ENCODE measurements around the gene TRAPPC8. TPM values are rescaled to one million over a fixed set of nuclear protein-coding genes. Genes with fewer than 3 reads are reported as not detected.

The TRAPPC8 gene
- total RNA-seq, 1 experiment from 2014 or later = 37.9 TPM

DNA sequence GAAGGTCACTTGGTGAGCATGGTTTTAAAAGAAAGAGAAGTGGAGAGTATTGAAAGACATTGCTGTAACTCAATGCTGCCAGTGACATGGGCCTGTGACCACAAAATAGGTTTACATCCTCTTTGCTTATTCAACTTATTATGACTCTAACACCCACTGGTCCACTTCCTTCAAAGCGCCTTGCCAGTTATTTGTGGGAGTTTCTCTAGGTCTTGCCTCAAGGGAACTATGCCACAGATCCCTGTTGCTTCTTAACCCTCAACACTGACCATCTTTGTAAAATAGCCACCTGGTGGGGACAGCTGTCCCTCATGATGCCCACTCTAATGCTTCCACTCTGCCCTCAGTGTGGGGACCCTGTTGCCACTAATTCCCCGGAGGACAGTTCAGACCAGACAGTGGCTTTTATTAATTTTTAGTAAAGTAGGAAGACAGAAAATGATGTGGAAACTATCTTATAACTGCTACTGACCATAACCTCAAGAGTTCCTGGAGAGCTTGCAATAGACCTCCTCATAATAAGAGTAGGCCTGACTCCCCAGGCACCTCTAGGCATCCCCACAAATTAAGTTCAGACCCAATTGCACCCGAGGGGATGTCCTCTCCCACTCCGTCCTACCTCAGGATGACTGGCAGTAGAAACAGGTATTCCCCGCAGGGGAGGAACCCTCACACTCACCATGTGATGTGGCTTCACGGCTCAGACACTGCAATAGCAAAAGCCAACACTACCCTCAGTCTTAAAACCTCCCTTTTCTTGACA is 150.9 kb downstream of the TRAPPC8 start:
- no TSS peak for BruUV-seq (replicated peaks)
- H3K27me3 ChIP-seq (replicated peaks; ENCODE audit: insufficient read depth, low read depth, low read length, poor library complexity) = no peaks in the 10 kb centered on the region
- H3K4me1 ChIP-seq (ENCODE audit: insufficient read depth, low read length, poor library complexity, severe bottlenecking) = no peaks in the 10 kb centered on the region
- no peak for DNase-seq (ENCODE audit: low spot score)
- intact Hi-C loops (cut with micrococcal nuclease; ENCODE audit: unreplicated experiment) = no loop called here
- CTCF ChIA-PET = no interaction called here
- H3K9me3 ChIP-seq (ENCODE audit: low read depth, low read length, poor library complexity, severe bottlenecking) = no peaks in the 10 kb centered on the region
- no peak overlapping the region for H3K27ac ChIP-seq (ENCODE audit: low read depth, low read length, poor library complexity, severe bottlenecking)
- POLR2A ChIA-PET (ENCODE audit: low non-redundant PET) = no interaction called here
- no peaks in the 10 kb centered on the region for H3K36me3 ChIP-seq (ENCODE audit: insufficient read depth, low read length, poor library complexity, severe bottlenecking)
- TF ChIP-seq, protein P1, sequence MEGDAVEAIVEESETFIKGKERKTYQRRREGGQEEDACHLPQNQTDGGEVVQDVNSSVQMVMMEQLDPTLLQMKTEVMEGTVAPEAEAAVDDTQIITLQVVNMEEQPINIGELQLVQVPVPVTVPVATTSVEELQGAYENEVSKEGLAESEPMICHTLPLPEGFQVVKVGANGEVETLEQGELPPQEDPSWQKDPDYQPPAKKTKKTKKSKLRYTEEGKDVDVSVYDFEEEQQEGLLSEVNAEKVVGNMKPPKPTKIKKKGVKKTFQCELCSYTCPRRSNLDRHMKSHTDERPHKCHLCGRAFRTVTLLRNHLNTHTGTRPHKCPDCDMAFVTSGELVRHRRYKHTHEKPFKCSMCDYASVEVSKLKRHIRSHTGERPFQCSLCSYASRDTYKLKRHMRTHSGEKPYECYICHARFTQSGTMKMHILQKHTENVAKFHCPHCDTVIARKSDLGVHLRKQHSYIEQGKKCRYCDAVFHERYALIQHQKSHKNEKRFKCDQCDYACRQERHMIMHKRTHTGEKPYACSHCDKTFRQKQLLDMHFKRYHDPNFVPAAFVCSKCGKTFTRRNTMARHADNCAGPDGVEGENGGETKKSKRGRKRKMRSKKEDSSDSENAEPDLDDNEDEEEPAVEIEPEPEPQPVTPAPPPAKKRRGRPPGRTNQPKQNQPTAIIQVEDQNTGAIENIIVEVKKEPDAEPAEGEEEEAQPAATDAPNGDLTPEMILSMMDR (conservative IDR thresholded peaks at IDR 0.05; ENCODE audit: low read depth, low read length) = no peak
- no peak for TF ChIP-seq EZH2 (IDR thresholded peaks at IDR 0.05; ENCODE audit: borderline replicate concordance, low read depth, low read length, poor library complexity, severe bottlenecking)
- H3K4me3 ChIP-seq (ENCODE audit: low read depth, low read length, poor library complexity, severe bottlenecking) = no peak overlapping the region

DNA sequence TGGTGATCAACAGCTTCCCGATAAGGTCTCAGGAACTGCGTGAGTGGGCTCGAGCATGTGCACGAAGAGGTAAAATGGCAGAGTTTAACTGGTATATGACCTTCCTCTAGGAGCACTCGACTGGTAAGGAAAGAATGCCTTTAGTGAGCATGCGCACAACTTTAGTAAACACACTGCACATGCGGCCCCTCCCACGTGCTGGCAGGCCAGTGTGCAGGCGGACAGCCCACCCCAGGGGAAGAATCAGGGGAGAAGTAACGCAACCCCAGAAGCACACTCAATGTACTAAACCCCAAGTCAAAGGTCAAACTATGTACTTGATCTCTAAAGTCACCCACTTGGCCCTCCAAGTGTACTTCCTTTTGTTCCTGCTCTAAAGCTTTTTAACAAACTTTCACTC is 153.5 kb downstream of the TRAPPC8 start:
- intact Hi-C loops (cut with micrococcal nuclease; ENCODE audit: unreplicated experiment) = no loop called here
- Histone ChIP-seq H3K27me3 (replicated peaks; ENCODE audit: insufficient read depth, low read depth, low read length, poor library complexity) (no peaks in the 10 kb centered on the region), H3K27ac (ENCODE audit: low read depth, low read length, poor library complexity, severe bottlenecking) (no peak overlapping the region), H3K4me1 (ENCODE audit: insufficient read depth, low read length, poor library complexity, severe bottlenecking) (no peaks in the 10 kb centered on the region), H3K9me3 (ENCODE audit: low read depth, low read length, poor library complexity, severe bottlenecking) (no peaks in the 10 kb centered on the region), H3K36me3 (ENCODE audit: insufficient read depth, low read length, poor library complexity, severe bottlenecking) (no peaks in the 10 kb centered on the region), H3K4me3 (ENCODE audit: low read depth, low read length, poor library complexity, severe bottlenecking) (no peak overlapping the region)
- CTCF ChIA-PET = no interaction called here
- no peak for DNase-seq (ENCODE audit: low spot score)
- POLR2A ChIA-PET (ENCODE audit: low non-redundant PET) = no interaction called here
- TF ChIP-seq, protein P1 (conservative IDR thresholded peaks at IDR 0.05; ENCODE audit: low read depth, low read length) = no peak
- TF ChIP-seq EZH2 (IDR thresholded peaks at IDR 0.05; ENCODE audit: borderline replicate concordance, low read depth, low read length, poor library complexity, severe bottlenecking) = no peak
- no TSS peak for BruUV-seq (replicated peaks)

DNA sequence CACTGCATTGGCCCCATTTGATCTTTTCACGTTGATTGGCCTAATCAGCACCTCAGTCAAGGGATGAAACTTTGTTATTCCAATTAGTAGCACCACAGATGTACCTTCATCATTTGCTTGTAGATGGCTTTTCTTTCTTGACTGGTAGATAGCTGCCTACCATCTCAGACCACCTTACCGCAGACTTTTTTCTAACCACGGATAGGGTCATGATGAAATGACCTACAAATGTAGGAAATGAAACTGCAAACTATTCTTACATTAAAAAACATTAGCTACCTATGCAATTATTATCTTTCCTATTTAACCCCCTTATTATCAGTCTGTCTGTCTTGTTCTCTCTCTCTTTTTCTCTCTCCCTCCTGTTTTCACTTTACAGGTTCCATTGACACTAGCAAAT is 159.9 kb downstream of the TRAPPC8 start:
- intact Hi-C loops (cut with micrococcal nuclease; ENCODE audit: unreplicated experiment) = no loop called here
- Histone ChIP-seq H3K36me3 (ENCODE audit: insufficient read depth, low read length, poor library complexity, severe bottlenecking) (no peaks in the 10 kb centered on the region), H3K4me1 (ENCODE audit: insufficient read depth, low read length, poor library complexity, severe bottlenecking) (no peaks in the 10 kb centered on the region), H3K9me3 (ENCODE audit: low read depth, low read length, poor library complexity, severe bottlenecking) (peaks cover 7% of the 10 kb centered on the region), H3K4me3 (ENCODE audit: low read depth, low read length, poor library complexity, severe bottlenecking) (no peak overlapping the region), H3K27me3 (replicated peaks; ENCODE audit: insufficient read depth, low read depth, low read length, poor library complexity) (no peaks in the 10 kb centered on the region), H3K27ac (ENCODE audit: low read depth, low read length, poor library complexity, severe bottlenecking) (no peak overlapping the region)
- ChIA-PET POLR2A (ENCODE audit: low non-redundant PET) (no interaction called here), CTCF (no interaction called here)
- DNase-seq (ENCODE audit: low spot score) = no peak
- TF ChIP-seq, protein P1 (conservative IDR thresholded peaks at IDR 0.05; ENCODE audit: low read depth, low read length) = no peak
- no peak for TF ChIP-seq EZH2 (IDR thresholded peaks at IDR 0.05; ENCODE audit: borderline replicate concordance, low read depth, low read length, poor library complexity, severe bottlenecking)
- BruUV-seq (replicated peaks) = no TSS peak

Other genes starting within 250 kb of the TRAPPC8 start
- gene SLC25A52, start 182.2 kb downstream of the TRAPPC8 start, total RNA-seq (2021) = not detected in 2 replicates
- gene RNF125, start 75.7 kb upstream of the TRAPPC8 start, total RNA-seq (2021) = 1.2 and 1.5 TPM in 2 replicates
- gene RNF138, start 148.7 kb upstream of the TRAPPC8 start, total RNA-seq (2021) = 54.2 and 61.8 TPM in 2 replicates
- 0.26 TPM in 1 of 2 replicates, not detected in the other for gene MEP1B, start 246.9 kb upstream of the TRAPPC8 start, total RNA-seq (2021)